ENCODE results near the gene TMPRSS11F.

The TMPRSS11F gene

DNA sequence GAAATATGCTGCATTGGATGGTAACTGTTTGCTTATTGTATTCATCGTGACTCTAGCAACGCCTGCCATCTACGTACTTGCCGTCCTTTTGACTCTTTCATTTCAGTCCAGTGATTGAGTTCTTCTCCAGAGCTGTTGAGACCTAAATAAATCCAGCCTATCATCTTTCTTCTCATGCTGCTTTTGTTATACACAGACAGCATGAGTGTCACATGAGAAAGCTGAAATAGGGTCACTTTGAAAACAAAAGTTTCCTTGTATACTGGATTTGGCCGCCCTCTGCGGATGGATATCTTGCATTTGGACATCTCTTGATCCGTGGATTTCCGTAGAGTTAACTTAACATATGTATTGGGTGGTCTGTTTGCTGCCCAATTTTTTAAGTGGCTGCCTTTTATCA is 67.2 kb downstream of the TMPRSS11F start:
- DNase-seq (ENCODE audit: low read depth in 2 of 2): no peak
- no peak overlapping the region for H3K4me3 ChIP-seq (replicated peaks in 1 of 2; ENCODE audit: low read depth in 2 of 2, low read length in 2 of 2)
- TF ChIP-seq, protein P1, sequence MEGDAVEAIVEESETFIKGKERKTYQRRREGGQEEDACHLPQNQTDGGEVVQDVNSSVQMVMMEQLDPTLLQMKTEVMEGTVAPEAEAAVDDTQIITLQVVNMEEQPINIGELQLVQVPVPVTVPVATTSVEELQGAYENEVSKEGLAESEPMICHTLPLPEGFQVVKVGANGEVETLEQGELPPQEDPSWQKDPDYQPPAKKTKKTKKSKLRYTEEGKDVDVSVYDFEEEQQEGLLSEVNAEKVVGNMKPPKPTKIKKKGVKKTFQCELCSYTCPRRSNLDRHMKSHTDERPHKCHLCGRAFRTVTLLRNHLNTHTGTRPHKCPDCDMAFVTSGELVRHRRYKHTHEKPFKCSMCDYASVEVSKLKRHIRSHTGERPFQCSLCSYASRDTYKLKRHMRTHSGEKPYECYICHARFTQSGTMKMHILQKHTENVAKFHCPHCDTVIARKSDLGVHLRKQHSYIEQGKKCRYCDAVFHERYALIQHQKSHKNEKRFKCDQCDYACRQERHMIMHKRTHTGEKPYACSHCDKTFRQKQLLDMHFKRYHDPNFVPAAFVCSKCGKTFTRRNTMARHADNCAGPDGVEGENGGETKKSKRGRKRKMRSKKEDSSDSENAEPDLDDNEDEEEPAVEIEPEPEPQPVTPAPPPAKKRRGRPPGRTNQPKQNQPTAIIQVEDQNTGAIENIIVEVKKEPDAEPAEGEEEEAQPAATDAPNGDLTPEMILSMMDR (IDR thresholded peaks at IDR 0.05; ENCODE audit: low read depth, low read length): no peak

DNA sequence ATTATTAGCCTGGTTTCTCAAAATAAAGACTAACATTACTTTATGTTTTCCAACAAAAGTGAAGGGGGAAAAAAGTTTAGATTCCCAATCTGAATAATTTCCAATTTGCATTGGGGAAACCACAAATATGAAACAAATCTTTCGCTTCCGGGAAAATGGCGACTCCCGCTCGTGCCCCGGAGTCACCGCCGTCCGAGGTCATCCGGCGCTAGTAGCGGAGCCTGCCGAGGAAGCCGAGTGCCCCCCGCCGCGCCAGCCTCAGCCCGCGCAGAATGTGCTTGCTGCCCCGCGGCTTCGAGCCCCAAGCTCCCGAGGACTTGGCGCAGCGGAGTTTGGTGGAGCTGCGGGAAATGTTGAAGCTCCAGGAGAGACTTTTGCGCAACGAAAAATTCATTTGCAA is 91.4 kb downstream of the TMPRSS11F start:
- DNase-seq (ENCODE audit: low read depth in 2 of 2): no peak
- H3K4me3 ChIP-seq (replicated peaks in 1 of 2; ENCODE audit: low read depth in 2 of 2, low read length in 2 of 2): no peak overlapping the region
- TF ChIP-seq, protein P1 (IDR thresholded peaks at IDR 0.05; ENCODE audit: low read depth, low read length): no peak

DNA sequence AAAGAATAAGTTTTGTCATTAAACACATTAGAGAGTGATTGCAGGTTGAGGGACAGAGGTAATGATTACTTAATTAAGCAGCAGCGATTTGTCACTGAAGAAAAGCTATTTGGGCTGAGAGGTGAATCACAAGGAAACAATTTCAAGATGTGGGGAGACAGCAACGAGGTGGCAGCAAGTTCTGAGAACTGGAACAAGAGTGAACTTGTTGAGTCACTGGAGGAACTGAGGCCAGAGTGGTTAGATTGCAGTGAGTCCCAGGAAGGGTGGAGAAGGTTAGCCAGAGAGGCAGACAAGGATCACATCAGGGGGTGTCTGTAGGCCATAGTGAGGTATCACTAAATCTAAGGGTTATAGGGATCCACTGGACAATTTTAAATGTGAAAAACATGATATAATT is 108.5 kb downstream of the TMPRSS11F start:
- peak in 1 of 2 donors; percentile 2 for DNase-seq (ENCODE audit: low read depth in 2 of 2)

DNA sequence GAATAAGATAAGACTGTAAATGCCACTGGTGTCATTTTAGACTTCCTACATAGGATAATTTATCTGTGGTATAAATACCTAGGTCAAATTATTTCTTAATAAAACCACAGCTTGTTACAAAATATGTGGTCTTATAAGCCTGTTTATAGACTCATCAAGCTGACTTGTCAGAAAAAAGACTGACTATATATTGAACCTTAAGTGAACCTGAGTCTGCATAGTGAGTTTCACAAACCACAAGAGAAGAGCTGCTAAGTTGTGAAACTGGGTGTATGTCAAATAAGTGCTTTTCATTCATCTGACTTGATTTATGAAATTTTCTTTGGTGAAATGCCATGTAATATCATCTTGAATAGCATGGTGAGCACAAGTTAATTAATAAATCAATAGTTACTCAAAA is 118.0 kb downstream of the TMPRSS11F start:
- TF ChIP-seq, protein P1 (IDR thresholded peaks at IDR 0.05; ENCODE audit: low read depth, low read length): no peak
- DNase-seq (ENCODE audit: low read depth in 2 of 2): no peak
- no peak overlapping the region for H3K4me3 ChIP-seq (replicated peaks in 1 of 2; ENCODE audit: low read depth in 2 of 2, low read length in 2 of 2)

More for the DNA sequence above, 108.5 kb downstream of the TMPRSS11F start:
- H3K4me3 ChIP-seq (replicated peaks in 1 of 2; ENCODE audit: low read depth in 2 of 2, low read length in 2 of 2): no peak overlapping the region
- TF ChIP-seq, protein P1 (IDR thresholded peaks at IDR 0.05; ENCODE audit: low read depth, low read length): no peak

All from cardiac fibroblast (primary cell).